ENCODE measurements around the gene PRSS2.

GRCh38 chr7:142722248-142722794 is 48.4 kb upstream of the PRSS2 start:
- TF ChIP-seq CTCF (IDR thresholded peaks at IDR 0.05) = no peak
- no peak for TF ChIP-seq POLR2A (IDR thresholded peaks at IDR 0.05)
- no peak for TF ChIP-seq POLR2AphosphoS5 (IDR thresholded peaks at IDR 0.05)
- TF ChIP-seq EP300 (IDR thresholded peaks at IDR 0.05; ENCODE audit: low read depth) = no peak

Measured in transverse colon (tissue), 4 donors.